ENCODE measurements around the gene ELP1. TPM values are rescaled to one million over a fixed set of nuclear protein-coding genes. Genes with fewer than 3 reads are reported as not detected.
"Not testable (repeated sequence)": the region's sequence is repeated elsewhere in the genome, so short reads cannot be mapped to it uniquely, and the experiment has no call there.

ELP1 gene
- total RNA-seq, 3 donors from 2014 or later, result 14.3 to 18.7 (median 16.7) TPM

GRCh38 chr9:108842610-108843295 is 91.2 kb downstream of the ELP1 start:
- intact Hi-C loops (cut with DNase I, micrococcal nuclease), result no loop called here
- DNase-seq (no peak), ATAC-seq (no peak)
- H3K4me3 ChIP-seq, result no peak overlapping the region
- H3K4me1 ChIP-seq (ENCODE audit: low read depth), result no peaks in the 10 kb centered on the region
- TF ChIP-seq CTCF (IDR thresholded peaks at IDR 0.05), result no peak
- H3K36me3 ChIP-seq (ENCODE audit: low read depth), result no peaks in the 10 kb centered on the region
- no peaks in the 10 kb centered on the region for H3K9me3 ChIP-seq

DNA sequence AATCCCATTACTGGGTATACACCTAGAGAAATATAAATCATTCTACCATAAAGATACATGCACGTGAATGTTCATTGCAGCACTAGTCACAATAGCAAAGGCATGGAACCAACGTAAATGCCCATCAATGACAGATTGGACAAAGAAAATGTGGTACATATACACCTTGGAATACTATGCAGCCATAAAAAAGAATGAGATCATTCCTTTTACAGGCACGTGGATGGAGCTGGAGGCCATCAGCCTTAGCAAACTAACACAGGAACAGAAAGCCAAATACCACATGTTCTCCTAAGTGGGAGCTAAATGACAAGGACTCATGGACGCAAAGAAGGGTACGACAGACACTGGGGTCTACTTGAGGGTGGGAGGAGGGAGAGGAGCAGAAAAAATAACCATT is 94.4 kb downstream of the ELP1 start:
- H3K4me1 ChIP-seq (ENCODE audit: low read depth); intact Hi-C loops (cut with DNase I, micrococcal nuclease); ATAC-seq; H3K4me3 ChIP-seq; H3K36me3 ChIP-seq (ENCODE audit: low read depth); DNase-seq; H3K9me3 ChIP-seq: not testable (repeated sequence)

GRCh38 chr9:108838017-108838416 is 95.9 kb downstream of the ELP1 start:
- ATAC-seq (no peak), DNase-seq (no peak)
- H3K9me3 ChIP-seq, result no peaks in the 10 kb centered on the region

GRCh38 chr9:108837530-108837929 is 96.4 kb downstream of the ELP1 start:
- TF ChIP-seq CTCF (IDR thresholded peaks at IDR 0.05), result no peak
- no peak for ATAC-seq

More at GRCh38 chr9:108838017-108838416, 95.9 kb downstream of the ELP1 start:
- Histone ChIP-seq H3K4me1 (ENCODE audit: low read depth) (no peaks in the 10 kb centered on the region), H3K4me3 (no peak overlapping the region), H3K36me3 (ENCODE audit: low read depth) (no peaks in the 10 kb centered on the region)
- no peak for TF ChIP-seq CTCF (IDR thresholded peaks at IDR 0.05)
- intact Hi-C loops (cut with DNase I, micrococcal nuclease), result no loop called here

DNA sequence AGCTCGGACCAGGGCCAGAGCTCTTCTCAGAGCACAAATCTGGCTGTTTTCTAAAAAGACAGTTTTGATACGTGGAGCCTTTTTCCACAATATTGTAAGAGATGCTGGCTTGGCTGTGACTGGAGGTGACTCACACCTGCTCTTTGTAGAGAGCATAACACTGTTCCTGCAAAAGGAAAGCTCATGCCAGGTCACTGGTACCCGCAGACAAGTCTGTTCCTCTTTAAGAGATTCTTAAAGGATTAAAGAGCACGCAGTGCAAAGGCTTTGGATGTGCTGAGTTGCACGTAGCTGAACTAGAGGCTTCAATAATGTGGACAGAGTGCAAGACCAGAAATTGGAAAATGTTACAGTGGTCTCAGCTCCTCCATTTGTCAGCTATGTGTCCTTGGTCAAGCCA is 97.1 kb downstream of the ELP1 start:
- intact Hi-C loops (cut with DNase I, micrococcal nuclease), result no loop called here
- Histone ChIP-seq H3K9me3 (no peaks in the 10 kb centered on the region), H3K4me1 (ENCODE audit: low read depth) (no peaks in the 10 kb centered on the region), H3K4me3 (no peak overlapping the region), H3K36me3 (ENCODE audit: low read depth) (no peaks in the 10 kb centered on the region)
- ATAC-seq (no peak), DNase-seq (no peak)
- no peak for TF ChIP-seq CTCF (IDR thresholded peaks at IDR 0.05)

More at GRCh38 chr9:108837530-108837929, 96.4 kb downstream of the ELP1 start:
- no peaks in the 10 kb centered on the region for H3K36me3 ChIP-seq (ENCODE audit: low read depth)
- H3K4me3 ChIP-seq, result no peak overlapping the region
- no peak for DNase-seq
- intact Hi-C loops (cut with DNase I, micrococcal nuclease), result no loop called here
- H3K4me1 ChIP-seq (ENCODE audit: low read depth), result no peaks in the 10 kb centered on the region
- H3K9me3 ChIP-seq, result no peaks in the 10 kb centered on the region

DNA sequence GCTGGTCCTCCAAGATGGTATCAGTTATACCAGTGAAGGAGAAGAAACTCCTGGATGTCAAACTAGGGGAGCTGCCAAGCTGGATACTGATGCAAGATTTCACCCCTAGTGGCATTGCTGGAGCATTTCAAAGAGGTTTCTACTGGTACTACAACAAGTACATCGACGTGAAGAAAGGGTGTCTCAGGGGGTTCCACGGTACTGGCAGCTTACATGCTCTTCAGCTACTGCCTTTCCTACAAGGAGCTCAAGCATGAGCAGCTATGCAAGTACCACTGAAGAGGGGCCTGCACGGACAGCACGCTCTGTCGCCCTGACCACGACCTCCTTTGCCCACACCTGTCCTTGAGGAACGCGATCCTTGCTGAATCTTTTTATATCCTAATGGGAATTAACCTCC is 97.6 kb downstream of the ELP1 start:
- Histone ChIP-seq H3K4me1 (ENCODE audit: low read depth) (no peaks in the 10 kb centered on the region), H3K36me3 (ENCODE audit: low read depth) (no peaks in the 10 kb centered on the region), H3K4me3 (no peak overlapping the region), H3K9me3 (no peaks in the 10 kb centered on the region)
- intact Hi-C loops (cut with DNase I, micrococcal nuclease), result no loop called here
- ATAC-seq (no peak), DNase-seq (no peak)
- no peak for TF ChIP-seq CTCF (IDR thresholded peaks at IDR 0.05)
